Measurements from ENCODE around the gene PRKRIP1.
"Not testable (repeated sequence)": the region's sequence is repeated elsewhere in the genome, so short reads cannot be mapped to it uniquely, and the experiment has no call there.

The PRKRIP1 gene

DNA sequence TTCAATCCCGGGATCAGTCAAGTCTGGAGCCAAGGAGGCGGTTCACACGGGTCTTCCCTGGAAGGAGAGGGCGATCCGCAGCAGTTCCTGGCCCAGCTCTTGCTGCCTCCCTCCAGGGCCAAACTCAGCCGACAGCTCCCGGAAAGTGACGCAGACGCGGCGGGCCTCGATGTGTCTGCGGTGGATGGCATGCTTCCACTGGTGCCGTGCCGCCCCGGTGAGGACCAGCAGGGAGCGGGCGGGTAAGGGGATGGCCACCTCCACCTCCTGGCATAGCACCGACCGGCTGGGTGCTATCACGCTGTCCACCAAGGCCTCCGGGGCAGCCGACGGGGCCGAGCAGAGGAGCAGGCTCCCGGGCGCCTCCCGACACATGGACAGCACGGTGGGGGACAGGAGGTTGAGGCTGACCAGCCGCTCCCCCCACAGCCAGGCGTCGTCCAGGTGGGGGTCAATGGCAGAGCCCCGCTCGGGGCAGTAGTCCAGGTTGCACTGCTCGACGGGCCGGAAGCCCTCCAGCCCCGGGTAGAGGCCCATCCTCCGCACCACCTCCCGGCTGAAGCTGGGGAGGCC, 61.3 kb downstream of the PRKRIP1 start:
- DNase-seq (ENCODE audit: low read depth), result no peak

DNA sequence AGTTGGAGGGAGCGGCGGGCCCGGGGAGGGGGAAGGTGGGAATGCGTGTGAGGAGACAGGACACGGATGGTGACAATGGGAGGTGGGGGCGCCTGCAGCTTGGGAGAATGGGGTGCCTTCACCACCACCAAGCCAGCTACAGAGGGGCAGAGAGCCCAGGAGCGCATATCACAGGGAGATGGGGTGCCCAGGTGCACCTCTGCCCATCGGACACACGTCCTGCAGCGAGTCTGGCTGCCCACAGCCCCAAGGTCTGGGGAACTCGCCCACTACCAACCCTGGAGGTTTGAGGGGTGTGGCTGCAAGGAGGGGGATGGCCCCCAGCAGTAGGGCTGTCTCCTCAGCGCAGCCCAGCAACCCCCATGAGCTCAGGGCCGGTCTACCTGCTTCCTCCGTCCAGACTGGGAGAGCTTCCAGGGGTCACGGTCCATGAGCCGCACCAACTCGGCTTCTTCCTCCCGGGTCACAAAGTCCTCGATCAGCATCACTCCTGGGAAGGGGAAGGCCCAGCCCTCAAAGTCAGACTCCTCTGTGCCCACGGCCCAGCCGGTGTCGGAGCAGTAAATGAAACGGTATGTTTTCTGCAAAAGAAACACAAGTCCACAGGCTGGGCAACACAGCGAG, 63.2 kb downstream of the PRKRIP1 start:
- DNase-seq (ENCODE audit: low read depth), result no peak

DNA sequence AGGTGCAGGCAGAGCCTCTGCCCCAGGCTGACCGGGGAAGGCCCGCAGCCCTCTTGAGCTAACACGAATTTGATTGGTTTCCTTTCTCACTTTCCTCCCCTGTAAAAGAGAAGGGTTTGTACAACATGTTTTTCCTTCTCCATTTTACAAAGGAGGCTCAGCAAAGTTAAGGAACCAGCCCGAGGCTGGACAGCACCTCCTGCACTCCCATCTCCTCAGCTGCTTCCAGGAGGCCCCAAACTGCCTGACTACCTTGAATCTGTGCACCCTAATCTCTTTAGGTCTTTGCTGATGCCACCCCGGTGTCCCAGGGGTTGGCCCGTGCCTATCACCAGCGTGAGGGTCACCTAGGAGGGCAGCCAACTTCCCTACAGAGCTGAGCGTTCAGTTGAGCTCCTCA, 64.3 kb downstream of the PRKRIP1 start:
- DNase-seq (ENCODE audit: low read depth), result no peak

DNA sequence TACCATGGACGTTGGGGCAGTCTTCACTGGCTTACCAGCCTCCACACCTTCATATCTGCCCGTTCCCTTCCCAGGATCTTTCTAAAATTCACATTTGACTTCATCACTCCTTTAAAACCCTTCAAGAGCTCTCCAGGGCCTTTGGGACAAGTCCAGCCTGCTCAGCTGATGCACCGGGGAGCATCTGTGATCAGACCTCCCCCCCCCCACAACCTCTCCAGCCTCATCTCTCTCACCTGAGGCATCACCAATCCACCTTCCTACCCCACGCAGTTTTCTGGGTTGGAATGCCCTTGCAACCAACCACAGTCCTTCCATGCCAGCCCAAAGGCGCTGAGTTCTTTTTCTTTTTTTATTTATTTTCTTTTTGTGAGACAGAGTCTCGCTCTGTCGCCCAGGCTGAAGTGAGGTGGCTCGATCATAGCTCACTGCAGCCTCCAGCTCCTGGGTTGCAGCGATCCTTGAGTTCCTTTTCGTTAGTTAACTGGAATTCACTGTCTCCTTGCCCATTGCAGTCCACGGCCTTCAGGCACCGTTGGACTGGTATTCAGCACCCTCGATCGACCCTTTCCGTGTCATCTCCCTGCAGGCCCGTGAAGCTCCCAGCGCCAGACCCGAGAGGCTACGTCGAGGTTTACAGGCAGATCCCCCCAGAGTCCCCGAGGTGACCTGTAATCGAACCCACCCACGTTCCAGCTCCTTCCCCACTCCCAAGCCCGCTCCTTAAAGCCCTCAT, 67.8 kb downstream of the PRKRIP1 start:
- no peak for DNase-seq (ENCODE audit: low read depth)

DNA sequence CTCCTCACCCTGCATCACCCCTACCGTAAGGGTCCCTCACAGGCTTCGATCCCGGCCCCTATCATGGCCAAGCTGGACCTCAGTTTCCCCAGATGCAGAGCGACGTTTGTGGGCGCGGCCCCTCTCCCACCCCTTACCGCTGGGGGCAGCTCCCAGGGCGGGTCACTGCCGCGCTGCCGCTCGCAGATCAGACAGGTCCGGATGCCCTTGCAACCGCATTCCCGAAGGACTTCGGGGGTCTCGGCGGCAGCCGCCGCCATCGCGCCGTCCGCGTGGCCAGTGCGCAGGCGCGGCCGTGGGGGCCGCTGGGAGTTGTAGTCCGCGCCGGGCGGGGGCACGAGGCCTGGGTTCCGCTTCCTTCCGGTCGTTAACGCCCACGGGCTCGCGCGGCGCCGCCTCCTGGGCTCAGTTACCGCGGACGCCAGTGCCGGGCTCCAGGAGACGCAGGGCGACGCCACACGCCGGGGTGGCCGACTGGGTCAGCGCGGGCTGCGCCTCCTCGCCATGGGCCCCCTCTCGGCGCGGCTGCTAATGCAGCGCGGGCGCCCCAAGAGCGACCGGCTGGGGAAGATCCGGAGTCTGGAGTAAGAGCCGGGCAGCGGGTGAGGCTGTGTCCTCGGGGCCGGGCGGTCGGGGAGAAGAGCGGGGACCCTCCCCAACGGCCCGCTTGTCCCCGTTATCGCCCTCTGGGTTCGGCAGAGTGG, 68.6 kb downstream of the PRKRIP1 start, which contains the start of the genes ALKBH4 and LRWD1:
Gene ALKBH4, minus strand, starts transcription at position 287 of the 704 bp plus-strand sequence. Its CDS starts 27 bp downstream, at position 260.
Gene LRWD1, plus strand, starts transcription at position 408 of the 704 bp plus-strand sequence. Its CDS starts 97 bp downstream, at position 505.
- DNase-seq (ENCODE audit: low read depth), result peak; percentile 84

DNA sequence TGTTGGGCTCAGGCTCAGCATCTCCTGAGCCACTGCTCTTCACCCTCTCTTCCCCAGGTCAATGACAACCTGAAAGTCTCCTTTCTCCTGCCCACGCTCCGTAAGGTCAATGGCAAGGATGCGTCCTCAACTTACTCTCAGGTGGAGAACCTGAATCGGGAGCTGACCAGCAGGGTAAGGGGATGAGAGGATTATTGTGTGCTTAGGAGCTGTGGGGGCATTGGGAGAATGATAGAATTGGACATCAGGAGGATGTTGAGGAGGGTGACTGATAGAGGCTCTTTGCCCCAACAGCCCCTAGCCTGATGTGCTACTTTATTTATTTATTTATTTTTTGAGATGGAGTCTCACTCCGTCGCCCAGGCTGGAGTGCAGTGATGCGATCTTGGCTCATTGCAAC, 69.9 kb downstream of the PRKRIP1 start:
- DNase-seq (ENCODE audit: low read depth), result no peak

DNA sequence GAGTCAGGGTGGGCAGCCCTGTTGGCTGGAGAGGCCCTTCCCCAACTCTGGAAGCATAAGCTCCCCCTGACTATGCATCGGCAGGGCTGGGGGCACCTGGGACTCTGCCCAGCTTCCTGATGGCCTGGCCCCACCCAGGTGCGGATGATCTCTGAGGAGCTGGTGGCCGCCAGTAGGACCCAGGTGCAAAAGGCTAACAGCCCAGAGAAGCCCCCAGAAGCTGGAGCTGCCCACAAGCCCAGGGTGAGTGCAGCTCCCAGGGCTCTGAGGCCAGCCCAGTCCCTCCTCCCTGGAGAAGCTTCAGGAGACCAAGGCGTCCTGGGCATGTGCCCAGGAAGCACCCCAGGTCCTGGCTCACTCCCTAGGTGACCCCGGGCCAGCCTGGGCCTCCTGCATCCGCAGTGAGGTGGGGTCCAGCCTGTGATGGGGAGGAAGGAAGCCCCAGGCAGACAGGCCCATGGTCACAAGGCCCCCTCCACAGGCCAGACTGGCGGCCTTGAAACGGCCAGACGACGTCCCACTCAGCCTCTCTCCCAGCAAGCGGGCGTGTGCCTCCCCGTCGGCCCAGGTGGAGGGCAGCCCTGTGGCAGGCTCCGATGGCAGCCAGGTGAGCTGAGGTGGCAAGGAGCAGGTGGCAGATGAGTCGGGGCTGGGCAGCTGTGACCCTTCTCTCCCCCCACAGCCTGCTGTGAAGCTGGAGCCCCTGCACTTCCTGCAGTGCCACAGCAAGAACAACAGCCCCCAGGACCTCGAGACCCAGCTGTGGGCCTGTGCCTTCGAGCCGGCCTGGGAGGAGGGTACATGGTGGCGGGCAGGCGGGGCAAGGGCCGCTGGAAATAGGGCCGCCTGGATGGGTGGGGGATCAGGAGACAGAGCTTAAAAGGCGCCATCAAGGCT, 71.7 kb downstream of the PRKRIP1 start:
- DNase-seq (ENCODE audit: low read depth), result no peak

DNA sequence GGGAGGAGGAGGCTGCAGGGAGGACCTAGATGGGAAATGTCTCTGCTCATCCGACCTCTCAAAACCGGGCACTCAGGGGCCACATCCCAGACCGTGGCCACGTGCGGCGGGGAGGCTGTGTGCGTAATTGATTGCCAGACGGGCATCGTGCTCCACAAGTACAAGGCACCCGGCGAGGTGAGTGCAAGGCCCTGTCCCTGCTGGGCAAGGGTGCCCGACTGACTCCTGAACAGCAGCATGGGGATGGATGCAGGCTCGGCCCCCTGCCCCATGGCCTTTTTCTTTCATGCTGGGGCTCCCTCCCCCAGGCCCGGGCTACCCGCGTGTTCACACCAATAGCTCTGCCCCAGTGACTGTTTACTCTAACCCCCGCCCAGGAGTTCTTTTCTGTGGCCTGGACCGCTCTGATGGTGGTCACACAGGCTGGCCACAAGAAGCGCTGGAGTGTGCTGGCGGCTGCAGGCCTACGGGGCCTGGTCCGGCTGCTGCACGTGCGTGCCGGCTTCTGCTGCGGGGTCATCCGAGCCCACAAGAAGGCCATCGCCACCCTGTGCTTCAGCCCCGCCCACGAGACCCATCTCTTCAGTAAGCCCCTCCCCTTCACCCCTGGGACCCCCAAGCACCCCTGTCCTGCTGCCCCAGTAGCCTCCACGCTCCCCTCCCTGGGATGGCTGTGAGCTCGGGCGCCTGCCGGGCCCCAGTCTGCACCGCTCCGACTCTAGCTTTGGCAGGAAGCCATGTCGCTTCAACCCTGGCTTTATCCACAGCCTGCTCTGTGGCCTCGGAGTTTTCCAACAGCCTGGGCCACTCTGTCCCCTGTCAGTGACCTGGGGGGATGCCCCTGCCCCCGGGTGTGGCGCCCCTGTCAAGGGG, 72.6 kb downstream of the PRKRIP1 start:
- no peak for DNase-seq (ENCODE audit: low read depth)

DNA sequence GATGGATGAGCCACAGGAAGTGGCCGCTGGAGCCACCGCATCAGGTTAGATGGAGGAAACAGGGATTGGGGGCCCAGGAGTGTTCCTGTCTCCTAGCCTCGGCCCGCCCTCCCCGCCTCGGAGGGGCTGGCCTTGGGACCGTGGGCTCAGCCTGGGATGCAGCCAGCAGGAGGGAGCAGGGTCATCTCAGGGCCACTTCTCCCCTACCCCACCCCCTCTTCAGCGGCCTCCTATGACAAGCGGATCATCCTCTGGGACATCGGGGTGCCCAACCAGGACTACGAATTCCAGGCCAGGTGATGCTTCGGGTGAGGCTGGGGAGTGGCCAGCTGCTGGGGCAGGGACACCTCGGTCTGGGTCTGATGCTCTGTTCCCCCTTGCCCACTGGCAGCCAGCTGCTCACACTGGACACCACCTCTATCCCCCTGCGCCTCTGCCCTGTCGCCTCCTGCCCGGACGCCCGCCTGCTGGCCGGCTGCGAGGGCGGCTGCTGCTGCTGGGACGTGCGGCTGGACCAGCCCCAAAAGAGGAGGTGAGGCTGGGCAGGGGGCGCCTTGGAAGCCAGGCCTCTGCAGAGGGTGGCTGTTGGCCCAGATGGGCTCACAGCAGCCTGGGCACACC, 73.3 kb downstream of the PRKRIP1 start:
- DNase-seq (ENCODE audit: low read depth), result no peak

DNA sequence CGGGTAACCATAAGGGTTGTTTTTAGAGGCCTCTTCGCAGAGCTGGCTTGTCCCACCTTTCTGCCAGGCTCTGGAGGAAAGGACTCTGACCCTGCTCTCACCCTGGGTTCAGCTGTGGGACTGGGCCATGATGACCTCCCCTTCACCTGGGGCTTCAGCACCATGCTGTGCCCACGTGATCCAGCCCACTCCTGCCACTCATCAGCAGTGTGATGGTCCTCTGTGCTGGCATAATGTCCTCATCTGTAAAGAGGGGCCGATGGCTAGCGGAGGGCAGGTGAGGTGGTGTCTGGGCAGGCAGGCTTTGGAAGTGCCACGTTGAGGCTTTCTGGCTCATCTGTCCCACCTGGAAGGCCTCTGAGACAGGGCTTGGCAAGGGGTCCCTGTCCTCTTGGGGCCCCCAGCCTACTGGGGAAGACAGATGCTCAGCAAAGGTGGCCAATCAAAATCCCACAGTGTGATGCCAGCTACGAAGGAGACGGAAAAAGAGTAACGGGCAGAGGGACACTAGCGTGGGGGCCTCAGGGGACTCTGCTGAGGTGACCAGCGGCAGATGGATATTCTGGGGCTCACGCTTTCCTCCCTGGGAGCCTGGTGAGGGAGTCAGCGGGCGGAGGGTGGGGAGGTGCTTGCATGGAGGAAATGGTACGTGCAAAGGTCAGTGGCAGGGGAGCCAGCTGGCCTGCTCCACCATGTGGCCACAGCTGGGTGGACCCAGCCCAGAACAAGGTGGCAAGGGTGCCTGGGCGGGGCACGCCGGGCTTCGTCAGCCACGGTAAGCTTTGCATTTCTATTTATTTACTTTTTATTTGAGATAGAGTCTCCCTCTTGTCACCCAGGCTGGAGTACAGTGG, 74.0 kb downstream of the PRKRIP1 start:
- no peak for DNase-seq (ENCODE audit: low read depth)

DNA sequence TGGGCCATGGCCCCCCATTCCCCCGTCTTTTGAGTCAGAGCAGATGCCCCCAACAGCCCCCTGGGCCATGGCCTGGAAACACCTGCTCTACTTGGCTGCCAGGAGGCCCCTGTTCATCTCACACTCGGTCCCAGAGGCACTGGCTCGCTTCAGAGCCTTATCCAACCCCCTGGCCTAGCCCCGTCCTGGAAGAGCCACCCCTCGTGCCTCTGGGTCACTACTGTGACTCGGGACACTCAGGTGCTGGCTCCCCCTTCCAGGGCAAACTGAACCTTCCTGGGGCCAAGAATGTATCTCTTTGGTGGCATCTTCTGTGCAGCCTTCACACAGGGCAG, 75.6 kb downstream of the PRKRIP1 start:
- no peak for DNase-seq (ENCODE audit: low read depth)

DNA sequence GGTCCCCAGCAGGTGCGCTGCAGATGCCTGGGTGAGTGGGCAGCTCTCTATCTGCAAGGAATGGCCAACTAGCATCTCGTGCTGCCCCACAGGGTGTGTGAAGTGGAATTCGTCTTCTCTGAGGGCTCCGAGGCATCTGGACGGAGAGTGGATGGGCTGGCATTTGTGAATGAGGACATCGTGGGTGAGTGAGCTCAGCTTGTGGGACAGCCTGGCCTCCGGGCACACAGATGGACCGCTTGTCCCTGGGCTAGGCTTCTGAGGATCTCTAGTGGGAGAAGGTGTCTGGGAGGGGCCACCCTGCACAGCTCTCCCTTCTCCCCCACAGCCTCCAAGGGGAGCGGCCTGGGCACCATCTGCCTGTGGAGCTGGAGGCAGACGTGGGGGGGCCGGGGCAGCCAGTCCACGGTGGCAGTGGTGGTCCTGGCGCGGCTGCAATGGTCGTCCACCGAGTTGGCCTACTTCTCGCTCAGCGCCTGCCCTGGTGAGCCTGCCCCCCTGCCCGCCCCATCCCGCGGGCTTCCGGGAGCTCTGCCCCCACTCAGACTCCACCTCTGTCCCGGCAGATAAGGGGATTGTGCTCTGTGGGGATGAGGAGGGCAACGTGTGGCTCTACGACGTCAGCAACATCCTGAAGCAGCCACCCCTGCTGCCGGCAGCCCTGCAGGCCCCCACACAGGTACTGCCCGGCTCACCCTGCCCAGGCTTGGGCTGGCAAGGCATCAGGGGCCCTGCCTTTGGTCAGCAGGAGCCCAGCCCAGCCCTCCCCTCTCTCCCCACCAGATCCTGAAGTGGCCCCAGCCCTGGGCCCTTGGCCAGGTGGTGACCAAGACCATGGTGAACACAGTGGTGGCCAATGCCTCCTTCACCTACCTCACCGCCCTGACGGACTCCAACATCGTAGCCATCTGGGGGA, 76.2 kb downstream of the PRKRIP1 start:
- DNase-seq (ENCODE audit: low read depth), result no peak

DNA sequence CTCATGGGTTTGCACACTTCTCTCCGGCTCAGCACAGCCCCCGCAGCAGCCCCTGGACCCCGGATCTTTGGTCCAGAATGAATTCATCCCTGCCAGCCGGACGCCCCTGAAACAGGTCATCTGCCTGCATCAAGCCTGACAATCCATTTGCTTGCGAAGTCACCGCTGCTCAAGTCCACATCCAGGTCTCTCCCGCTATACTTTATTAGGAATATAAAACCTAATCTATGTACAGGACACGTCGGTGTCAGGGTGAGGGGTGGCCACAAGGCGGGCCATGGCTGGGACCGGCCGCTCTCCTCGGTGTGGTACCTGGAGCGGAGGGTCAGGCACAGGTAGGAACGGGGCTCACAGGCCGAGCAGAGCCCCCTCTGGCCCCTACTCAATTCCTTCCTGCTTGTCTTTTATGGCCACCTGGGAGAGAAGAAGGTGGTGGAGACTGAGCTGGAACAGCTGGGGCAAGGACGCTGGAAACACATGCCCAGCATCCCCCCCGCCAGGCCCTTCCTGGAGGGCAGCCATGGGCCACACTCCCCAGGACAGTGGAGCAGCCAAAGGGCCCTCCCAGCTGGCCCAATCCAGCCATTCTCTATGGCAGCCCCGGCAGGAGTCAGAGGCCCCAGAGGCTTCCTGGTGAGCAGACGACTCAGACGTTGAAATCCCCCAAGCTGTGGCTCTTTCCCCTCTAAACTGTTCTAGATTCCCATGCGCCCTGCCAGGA, 77.3 kb downstream of the PRKRIP1 start:
- no peak for DNase-seq (ENCODE audit: low read depth)

DNA sequence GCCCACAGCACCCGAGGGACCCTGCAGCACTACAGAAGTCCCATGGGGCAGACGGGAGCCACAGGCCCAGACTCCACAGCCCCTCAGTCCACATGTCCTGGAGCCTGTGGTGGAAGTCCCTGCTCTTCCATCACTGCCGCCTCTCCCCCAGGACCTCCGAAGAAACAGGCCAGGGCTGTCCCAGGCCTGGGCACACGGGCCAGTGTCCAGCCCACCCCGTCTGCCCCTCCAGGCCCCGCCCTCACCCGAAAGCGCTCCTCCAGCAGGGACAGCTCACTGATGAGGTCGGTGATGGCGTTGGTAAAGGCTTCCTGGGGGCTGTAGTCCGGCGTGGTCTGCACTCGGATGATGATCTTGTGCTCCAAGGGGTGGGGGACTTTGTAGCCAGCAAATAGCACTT, 78.0 kb downstream of the PRKRIP1 start:
- DNase-seq (ENCODE audit: low read depth), result not testable (repeated sequence)

DNA sequence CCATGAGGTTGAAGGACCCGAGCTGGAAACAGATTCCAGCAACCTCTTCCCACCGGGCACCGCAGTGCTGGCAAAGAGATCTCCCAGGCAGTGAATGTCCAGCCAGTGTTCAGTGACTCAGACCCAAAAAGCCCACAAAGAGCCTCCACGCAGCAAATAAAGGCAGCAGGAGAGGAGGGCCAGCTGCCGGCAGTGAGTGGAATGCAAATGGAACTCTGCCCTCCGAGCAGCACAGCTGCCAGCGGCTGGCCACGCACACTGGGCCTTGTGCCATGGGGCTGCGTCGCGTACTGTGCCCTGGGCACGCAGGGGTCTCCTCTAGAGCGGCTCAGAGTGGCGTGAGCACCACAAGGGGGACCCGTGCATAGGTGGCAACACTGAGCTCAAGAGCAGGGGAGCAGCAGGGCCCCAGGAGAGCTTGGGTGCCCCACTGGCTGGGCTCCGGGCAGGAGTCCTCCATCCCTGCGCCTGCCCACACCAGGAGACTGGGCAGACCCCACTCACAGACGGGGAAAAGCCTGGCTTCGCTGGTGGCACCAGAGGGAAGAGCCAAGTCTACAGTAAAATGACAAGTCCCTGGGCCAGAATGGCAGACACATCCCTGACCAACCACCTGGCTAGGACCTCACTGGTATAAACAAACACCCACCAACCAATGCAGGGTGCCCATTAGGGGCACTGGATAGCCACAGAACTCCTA, 78.7 kb downstream of the PRKRIP1 start:
- DNase-seq (ENCODE audit: low read depth), result not testable (repeated sequence)
